ENCODE data around the gene NCOA3.
"Not testable (repeated sequence)": the region's sequence is repeated elsewhere in the genome, so short reads cannot be mapped to it uniquely, and the experiment has no call there.

DNA sequence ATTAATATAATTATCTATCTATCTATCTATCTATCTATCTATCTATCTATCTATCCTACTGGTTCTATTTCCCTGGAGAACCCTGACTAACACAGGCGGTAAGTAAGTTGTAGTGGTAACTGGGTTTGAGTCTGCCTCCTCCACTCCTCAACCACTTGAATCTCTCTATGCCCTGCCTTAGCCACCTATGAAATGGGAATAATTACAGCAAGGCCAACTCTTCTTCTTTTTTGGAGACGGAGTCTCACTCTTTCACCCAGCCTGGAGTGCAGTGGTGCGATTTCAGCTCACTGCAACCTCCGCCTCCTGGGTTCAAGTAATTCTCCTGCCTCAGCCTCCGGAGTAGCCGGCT lies 41.0 kb upstream of the NCOA3 start:
- TF ChIP-seq, protein P1, sequence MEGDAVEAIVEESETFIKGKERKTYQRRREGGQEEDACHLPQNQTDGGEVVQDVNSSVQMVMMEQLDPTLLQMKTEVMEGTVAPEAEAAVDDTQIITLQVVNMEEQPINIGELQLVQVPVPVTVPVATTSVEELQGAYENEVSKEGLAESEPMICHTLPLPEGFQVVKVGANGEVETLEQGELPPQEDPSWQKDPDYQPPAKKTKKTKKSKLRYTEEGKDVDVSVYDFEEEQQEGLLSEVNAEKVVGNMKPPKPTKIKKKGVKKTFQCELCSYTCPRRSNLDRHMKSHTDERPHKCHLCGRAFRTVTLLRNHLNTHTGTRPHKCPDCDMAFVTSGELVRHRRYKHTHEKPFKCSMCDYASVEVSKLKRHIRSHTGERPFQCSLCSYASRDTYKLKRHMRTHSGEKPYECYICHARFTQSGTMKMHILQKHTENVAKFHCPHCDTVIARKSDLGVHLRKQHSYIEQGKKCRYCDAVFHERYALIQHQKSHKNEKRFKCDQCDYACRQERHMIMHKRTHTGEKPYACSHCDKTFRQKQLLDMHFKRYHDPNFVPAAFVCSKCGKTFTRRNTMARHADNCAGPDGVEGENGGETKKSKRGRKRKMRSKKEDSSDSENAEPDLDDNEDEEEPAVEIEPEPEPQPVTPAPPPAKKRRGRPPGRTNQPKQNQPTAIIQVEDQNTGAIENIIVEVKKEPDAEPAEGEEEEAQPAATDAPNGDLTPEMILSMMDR (IDR thresholded peaks at IDR 0.05), result not testable (repeated sequence)
- TF ChIP-seq POLR2AphosphoS5, POLR2A, EP300 (IDR thresholded peaks at IDR 0.05): not testable (repeated sequence)
